GM03348 (cell line): ENCODE measurements around the gene ANKDD1B.

ENCODE experiments used
- DNase-seq: peaks from one replicate; pipeline ENCODE4 v3.0.0; 2012; ENCODE audit warnings: low spot score

ANKDD1B gene

DNA sequence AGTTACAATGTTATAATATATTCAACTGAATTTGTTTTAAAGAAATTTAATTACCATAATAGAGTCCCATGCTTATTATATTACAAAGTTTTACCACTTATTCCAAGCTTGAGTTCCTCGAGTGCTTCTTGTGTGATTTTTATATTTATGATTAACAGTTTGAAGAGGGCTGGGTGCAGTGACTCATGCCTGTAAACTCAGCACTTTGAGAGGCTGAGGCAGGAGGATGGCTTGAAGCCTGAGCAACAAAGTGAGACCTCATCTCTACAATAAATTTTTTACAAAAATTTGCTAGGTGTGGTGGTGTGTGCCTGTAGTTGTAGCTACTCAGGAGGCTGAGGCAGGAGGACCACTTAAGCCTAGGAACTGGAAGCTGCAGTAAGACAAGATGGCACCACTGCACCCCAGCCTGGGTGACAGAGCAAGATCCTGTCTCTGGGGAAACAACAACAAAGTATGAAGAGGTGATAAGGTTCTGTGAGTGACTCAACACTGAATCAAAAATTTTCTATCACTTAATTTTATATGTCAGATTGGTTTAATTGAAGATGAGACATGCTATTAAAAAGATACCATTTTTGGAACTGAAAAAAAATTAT lies 96.8 kb downstream of the ANKDD1B start:
- no peak for DNase-seq

DNA sequence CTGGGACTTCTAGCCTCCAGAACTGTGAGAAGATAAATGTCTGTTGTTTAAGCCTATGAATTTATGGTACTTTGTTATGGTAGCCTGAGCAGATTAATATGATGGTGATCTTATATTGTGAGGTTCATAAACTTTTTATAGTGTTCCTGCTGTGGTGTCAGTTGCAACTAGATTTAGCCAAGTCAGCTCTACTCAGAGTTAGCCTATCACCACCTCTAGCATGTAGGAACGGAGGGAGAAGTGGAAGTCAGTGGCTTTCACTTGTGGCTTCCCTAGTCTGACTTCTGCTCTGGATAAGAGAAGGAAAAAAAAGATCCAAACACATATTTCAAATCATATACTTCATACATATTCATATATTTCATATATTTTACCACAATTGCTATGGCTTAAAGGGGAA lies 99.4 kb downstream of the ANKDD1B start:
- no peak for DNase-seq

- DNase-seq, result no peak
Measured at GRCh38 chr5:75711151-75711550, 99.9 kb downstream of the ANKDD1B start.

DNA sequence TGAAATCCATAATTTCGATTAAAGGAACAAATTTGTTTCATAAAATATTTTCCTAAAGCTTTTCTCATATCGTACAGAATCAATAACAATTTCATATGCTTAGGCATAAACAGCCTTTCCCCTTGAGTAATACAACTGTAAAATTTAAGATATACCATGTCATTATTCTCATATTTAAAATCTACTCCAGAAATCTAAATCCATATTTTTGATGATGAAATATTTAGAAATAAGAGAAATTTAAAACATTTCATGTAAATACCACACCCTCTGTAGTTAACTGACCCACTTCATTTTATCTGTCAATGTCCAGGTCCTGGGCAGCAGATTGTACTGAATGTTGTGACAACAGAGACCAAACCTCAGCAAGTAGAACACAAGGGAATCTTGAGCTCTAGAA lies 100.8 kb downstream of the ANKDD1B start:
- DNase-seq, result no peak

- DNase-seq, result peak; percentile 9
Measured at GRCh38 chr5:75716715-75717081, 105.4 kb downstream of the ANKDD1B start.

DNA sequence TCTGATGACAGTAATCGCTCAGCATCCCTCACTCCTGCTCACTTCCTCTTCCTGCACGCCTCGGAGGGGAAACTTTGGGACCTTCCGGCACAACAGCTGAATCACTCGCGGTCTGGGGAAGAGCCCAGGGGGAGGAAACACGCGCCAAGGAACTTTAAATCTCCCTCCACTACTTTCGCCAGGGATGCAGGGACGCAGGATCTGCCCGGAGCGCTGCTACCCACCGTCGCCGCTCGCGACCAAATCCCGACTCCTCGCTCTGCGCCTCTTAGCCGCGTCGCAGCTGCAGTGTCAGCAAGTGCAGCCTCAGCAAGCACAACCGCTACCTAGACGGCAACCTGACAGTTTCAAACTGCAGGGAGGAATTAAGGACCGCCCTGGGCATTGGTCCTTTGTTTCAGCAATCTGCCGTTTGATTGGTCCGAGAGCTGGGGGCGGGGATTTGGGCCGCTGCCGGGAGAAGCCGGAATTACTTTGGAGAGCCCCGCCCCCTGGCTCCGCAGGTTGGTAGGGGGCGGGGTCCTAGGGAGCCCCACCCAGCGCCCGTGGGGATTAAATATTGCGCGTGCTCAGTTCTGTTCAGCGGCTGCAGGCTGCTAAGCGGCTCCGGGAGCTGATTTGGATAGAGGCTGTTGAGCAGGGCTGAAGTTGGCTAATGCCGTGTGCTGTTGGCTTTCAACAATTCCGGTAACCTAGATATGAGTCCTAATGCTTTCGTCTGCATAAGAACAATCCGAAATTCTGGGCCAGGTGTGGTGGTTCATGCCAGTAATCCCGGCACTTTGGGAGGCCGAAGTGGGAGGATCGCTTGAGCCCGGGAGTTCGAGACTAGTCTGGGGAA lies 106.0 kb downstream of the ANKDD1B start, which contains the start of gene POC5:
Gene POC5, minus strand, starts transcription at position 356 of the 841 bp plus-strand sequence. CDS start 4,500 bp downstream, outside the sequence.
- peak; percentile 98 for DNase-seq

GRCh38 chr5:75720882-75721281 lies 109.6 kb downstream of the ANKDD1B start:
- DNase-seq, result no peak
